Fibroblast of skin of left biceps (primary cell): ENCODE measurements around the gene NPW.
"Not testable (repeated sequence)": the region's sequence is repeated elsewhere in the genome, so short reads cannot be mapped to it uniquely, and the experiment has no call there.

Experiments
- DNase-seq, 2 experiments: peaks; one replicate each; pipeline ENCODE4 v3.0.0-alpha.2; 2013; ENCODE audit warnings: low read depth in 2 of 2

NPW gene

DNA sequence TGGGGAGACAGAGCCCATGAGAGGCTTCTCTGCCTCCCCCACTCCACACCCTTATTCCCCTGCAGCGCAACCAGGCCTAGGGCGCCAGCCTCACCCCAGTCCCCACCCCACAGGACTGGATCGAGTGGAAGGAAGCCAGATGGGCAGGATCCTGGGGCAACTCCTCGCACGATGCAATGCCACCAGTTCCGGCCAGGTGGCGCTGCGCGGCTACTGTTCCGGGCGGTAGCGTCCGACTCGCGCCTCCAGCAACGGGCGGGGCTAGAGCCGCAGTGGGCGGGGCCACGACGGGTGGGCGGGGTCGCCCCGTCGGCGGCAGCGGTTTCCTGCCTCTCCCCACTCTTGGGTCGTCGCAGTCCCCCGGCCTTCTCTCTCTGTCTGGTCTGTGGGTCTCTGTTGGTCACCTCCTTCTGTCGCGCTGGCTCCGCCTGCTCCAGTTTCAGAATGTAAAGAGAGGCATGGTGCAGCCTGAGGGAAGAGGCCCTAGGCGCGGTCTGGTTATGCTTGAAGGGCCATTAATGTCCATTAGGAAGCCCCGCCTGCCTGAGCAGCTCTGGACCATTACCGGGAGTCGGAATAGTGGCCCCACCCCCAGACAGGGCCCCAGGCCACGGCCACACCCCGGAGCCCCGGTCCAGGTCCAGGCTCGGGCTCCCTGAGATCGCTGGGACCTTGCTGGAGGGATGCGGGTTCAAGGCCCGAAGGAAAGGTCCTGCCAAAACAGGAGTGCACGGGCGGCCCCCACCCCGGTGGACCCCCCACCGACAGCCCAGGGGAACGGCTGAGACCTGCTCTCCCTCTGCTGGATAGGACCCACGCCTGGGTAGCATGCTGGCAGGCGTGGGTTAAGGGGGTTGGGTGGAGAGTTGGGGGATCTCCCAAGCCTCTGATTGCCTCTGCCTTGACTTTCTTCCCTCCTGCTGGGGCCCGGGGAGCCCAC is 3.8 kb downstream of the NPW start:
- no peak for DNase-seq

GRCh38 chr16:2024032-2024420 is 4.4 kb downstream of the NPW start:
- DNase-seq, result no peak

- no peak for DNase-seq
Observed at GRCh38 chr16:2025251-2025650, 5.7 kb downstream of the NPW start.

- DNase-seq, result no peak
Observed at GRCh38 chr16:2025878-2026460, 6.4 kb downstream of the NPW start.

DNA sequence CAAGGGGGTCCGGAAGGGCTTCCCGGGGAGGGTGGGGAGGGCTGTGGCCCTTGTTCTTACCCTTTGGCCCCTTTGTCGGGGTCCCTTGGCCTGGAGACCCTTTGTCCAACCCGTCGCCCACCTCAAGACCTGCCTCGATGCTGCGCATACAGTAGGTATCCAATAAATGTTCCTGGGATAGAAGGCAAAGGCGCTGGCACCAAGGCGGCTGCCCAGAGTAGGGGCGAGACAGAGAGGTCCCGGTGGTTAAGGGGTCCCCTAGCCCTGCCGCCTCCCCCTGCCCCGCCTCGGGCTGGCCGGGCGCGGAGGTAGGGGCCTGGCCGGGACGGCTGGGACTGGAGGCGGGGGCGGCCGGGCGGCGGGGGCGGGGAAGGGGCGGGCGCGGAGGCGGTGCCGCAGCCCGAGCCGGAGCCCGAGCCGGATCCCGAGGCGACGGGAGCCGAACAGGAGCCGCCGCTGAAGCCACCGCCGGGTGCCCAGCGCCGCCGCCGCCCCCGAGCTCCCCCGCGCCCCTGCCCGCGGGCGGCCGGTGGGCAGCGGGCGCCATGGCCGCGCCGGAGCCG is 7.0 kb downstream of the NPW start, which contains the start of gene NHERF2:
NHERF2 (plus strand) TSS at position 442 of the 563 bp plus-strand sequence; CDS start at position 546, 104 bp downstream.
- no peak for DNase-seq

GRCh38 chr16:2027024-2028010 is 7.7 kb downstream of the NPW start:
- no peak for DNase-seq

DNA sequence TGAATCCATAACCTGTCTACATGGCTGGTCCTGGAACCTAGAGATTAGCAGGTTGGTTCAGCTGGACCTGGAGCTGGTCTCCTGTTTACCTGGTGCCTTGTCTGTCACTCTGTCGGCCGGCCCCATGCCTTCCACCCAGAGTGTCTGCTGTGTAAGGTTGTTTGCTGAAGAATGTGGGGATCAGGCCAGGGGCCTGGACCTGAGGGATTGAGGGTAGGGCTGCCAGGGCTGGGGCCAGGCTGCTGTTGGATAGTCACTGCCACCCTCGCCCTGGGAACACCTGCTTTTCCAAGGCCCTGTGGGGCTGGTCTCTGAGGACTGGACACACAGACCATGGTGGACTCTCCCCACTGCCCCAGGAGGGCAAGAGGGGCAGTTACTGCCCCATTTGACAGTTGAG is 8.6 kb downstream of the NPW start:
- no peak for DNase-seq

DNA sequence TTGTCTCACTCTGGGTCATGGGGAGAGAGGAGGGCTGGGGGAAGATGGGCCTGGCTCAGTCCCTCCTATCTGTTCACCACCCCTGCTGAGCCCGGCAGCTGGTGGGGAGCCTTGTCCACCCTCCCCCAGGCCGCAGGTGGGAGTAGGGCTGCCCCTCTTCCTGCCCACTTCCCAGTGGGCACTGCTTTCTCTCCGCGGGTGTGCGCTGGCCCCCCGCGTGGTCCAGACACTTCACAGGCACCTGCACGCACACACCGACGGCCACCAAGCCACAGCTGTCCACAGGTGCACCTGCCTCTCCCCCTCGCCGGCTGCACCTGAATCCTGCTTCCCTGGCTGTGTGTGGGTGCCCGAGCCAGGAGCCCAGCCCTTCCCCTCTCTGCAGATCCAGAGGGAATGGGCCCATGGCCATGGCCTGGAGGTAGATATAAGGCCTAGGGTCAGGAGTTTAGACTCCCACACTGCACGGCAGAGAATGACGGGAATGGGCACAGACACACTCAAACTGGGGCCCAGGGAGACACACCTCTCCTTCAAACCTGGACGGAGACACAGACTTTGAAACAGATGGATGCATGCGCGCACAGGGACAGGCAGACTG is 9.1 kb downstream of the NPW start:
- no peak for DNase-seq

DNA sequence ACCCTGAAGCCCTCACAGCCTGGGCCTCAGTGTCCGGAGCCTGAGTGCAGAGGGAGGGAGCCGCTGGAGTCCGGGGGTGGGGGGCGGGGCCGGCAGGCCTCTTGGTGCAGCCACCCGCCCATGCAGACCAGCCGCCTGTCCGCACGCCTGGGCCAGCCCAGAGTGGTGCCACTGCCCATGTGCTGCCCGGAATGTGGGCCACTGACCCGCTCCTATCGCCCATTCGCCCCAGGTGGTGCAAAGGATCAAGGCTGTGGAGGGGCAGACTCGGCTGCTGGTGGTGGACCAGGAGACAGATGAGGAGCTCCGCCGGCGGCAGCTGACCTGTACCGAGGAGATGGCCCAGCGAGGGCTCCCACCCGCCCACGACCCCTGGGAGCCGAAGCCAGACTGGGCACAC is 9.8 kb downstream of the NPW start:
- DNase-seq, result no peak

DNA sequence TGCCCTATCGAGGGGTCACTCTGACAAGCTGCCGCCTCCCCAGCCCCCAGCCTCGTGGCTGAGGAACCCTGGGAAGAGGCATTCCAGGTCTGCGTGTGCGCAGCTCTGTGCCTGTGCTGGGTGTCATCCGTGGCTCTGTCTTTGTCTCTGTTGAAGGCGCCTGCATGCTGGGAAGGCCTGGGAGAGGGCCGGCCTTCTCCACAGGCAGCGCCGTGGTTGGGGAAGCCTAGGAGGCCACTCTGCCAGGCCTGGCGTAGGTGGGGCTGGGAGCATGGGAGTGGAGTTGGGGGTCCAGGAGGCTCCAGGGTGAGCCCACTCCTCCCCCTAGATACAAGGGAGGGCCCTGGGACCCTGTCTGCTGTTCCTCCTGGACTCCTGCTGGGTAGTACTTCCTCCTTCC is 10.5 kb downstream of the NPW start:
- DNase-seq, result no peak

- DNase-seq, result no peak
Observed at GRCh38 chr16:2031081-2031577, 11.5 kb downstream of the NPW start.

- DNase-seq, result no peak
Observed at GRCh38 chr16:2032285-2033056, 12.9 kb downstream of the NPW start.

- no peak for DNase-seq
Observed at GRCh38 chr16:2033057-2033908, 13.7 kb downstream of the NPW start.

DNA sequence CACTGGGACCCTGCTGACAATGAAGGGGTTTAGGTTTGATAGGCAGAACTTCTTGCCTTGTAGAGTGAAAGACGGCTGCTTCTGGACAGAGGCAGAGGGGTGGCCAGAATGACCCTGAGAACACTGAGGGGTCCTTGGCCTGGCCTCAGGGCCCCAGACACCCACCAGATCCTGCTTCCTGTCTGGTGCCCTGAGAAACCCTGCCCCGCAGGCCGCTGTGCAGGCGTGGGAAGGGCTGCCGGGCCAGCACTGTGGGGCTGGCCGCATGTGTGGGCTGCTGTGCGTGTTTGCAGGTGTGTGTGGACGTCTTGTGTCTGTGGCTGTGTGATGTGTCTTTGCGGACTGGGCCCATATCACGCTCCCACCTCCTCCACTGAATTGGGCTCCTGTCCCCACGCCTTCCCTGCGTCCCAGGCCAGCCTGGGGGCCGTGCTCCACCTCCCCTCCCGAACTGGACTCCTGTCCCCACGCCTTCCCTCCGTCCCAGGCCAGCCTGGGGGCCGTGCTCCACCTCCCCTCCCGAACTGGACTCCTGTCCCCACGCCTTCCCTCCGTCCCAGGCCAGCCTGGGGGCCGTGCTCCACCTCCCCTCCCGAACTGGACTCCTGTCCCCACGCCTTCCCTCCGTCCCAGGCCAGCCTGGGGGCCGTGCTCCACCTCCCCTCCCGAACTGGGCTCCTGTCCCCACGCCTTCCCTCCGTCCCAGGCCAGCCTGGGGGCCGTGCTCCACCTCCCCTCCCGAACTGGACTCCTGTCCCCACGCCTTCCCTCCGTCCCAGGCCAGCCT is 14.5 kb downstream of the NPW start:
- not testable (repeated sequence) for DNase-seq

GRCh38 chr16:2034696-2035430 is 15.3 kb downstream of the NPW start:
- DNase-seq, result no peak

GRCh38 chr16:2035431-2036199 is 16.0 kb downstream of the NPW start:
- DNase-seq, result no peak
